Measurements from ENCODE around the gene ZNF521. TPM values are rescaled to one million over a fixed set of nuclear protein-coding genes. Genes with fewer than 3 reads are reported as not detected.

Gene ZNF521
- total and polyA plus RNA-seq, 9 donors = 24.3 to 51.3 (median 44.1) TPM

- no peak for DNase-seq
- intact Hi-C loops (cut with DNase I) = no loop called here
- Histone ChIP-seq H3K9me3 (no peaks in the 10 kb centered on the region), H3K4me1 (ENCODE audit: insufficient read depth) (peaks cover 4% of the 10 kb centered on the region), H3K27me3 (no peaks in the 10 kb centered on the region), H3K36me3 (no peaks in the 10 kb centered on the region), H3K27ac (peak overlapping the region in 1 of 2 donors; percentile 59), H3K4me3 (peak overlapping the region; percentile 29)
- 49 to 58% (median 53%) methylated on average over 6 of the region's 6 CpGs for WGBS, 3 donors
- TF ChIP-seq POLR2A (IDR thresholded peaks at IDR 0.05) (no peak), CTCF (IDR thresholded peaks at IDR 0.05) (no peak), EP300 (IDR thresholded peaks at IDR 0.05) (no peak)
Measured at GRCh38 chr18:25164211-25164847, 187.6 kb downstream of the ZNF521 start.

GRCh38 chr18:25153426-25153825 lies 198.5 kb downstream of the ZNF521 start:
- intact Hi-C loops (cut with DNase I) = no loop called here
- WGBS, 3 donors = 88 to 93% (median 92%) methylated on average over 6 of the region's 6 CpGs
- DNase-seq = no peak
- H3K4me1 ChIP-seq (ENCODE audit: insufficient read depth) = no peaks in the 10 kb centered on the region
- no peak overlapping the region for H3K4me3 ChIP-seq
- no peaks in the 10 kb centered on the region for H3K27me3 ChIP-seq
- no peak for TF ChIP-seq POLR2A (IDR thresholded peaks at IDR 0.05)
- H3K9me3 ChIP-seq = no peaks in the 10 kb centered on the region
- no peaks in the 10 kb centered on the region for H3K36me3 ChIP-seq
- H3K27ac ChIP-seq = no peak overlapping the region

- Histone ChIP-seq H3K4me1 (ENCODE audit: insufficient read depth) (peaks cover 3% of the 10 kb centered on the region), H3K36me3 (no peaks in the 10 kb centered on the region), H3K27ac (no peak overlapping the region), H3K9me3 (no peaks in the 10 kb centered on the region), H3K27me3 (no peaks in the 10 kb centered on the region), H3K4me3 (no peak overlapping the region)
- DNase-seq = no peak
- no peak for TF ChIP-seq EP300 (IDR thresholded peaks at IDR 0.05)
- WGBS, 3 donors = 96 to 97% (median 97%) methylated on average over 5 of the region's 5 CpGs
- intact Hi-C loops (cut with DNase I) = loop anchor here in 1 of 4 donors (10.0 kb wide), 1 partner anchor 1717 kb away; the partner anchor contains the start of gene AQP4
Measured at GRCh38 chr18:25147877-25148488, 204.0 kb downstream of the ZNF521 start.

- no peak for TF ChIP-seq POLR2A (IDR thresholded peaks at IDR 0.05)
- no peak for TF ChIP-seq EP300 (IDR thresholded peaks at IDR 0.05)
- no peak for TF ChIP-seq CTCF (IDR thresholded peaks at IDR 0.05)
- H3K27ac ChIP-seq = peak overlapping the region in 1 of 2 donors; percentile 16
- peaks cover 8% of the 10 kb centered on the region for H3K4me1 ChIP-seq (ENCODE audit: insufficient read depth)
- H3K36me3 ChIP-seq = no peaks in the 10 kb centered on the region
- no peak for DNase-seq
- intact Hi-C loops (cut with DNase I) = loop anchor here in 1 of 4 donors (10.0 kb wide), 1 partner anchor 1718 kb away; the partner anchor contains the start of gene AQP4
- no peak overlapping the region for H3K4me3 ChIP-seq
- H3K9me3 ChIP-seq = no peaks in the 10 kb centered on the region
- H3K27me3 ChIP-seq = no peaks in the 10 kb centered on the region
- WGBS, 3 donors = 69 to 80% (median 74%) methylated on average over 2 of the region's 2 CpGs
Measured at GRCh38 chr18:25146512-25146910, 205.5 kb downstream of the ZNF521 start.

GRCh38 chr18:25145731-25146511 lies 206.0 kb downstream of the ZNF521 start:
- H3K4me3 ChIP-seq = no peak overlapping the region
- intact Hi-C loops (cut with DNase I) = loop anchor here in 1 of 4 donors (10.0 kb wide), 1 partner anchor 1719 kb away; the partner anchor contains the start of gene AQP4
- H3K9me3 ChIP-seq = no peaks in the 10 kb centered on the region
- peaks cover 8% of the 10 kb centered on the region for H3K4me1 ChIP-seq (ENCODE audit: insufficient read depth)
- no peaks in the 10 kb centered on the region for H3K36me3 ChIP-seq
- TF ChIP-seq POLR2A (IDR thresholded peaks at IDR 0.05) (no peak), EP300 (IDR thresholded peaks at IDR 0.05) (no peak), CTCF (IDR thresholded peaks at IDR 0.05) (no peak)
- H3K27ac ChIP-seq = peak overlapping the region in 1 of 2 donors; percentile 16
- no peak for DNase-seq
- no peaks in the 10 kb centered on the region for H3K27me3 ChIP-seq
- WGBS, 3 donors = 73 to 85% (median 85%) methylated on average over 2 of the region's 2 CpGs
